Endothelial cell of umbilical vein (primary cell): Measurements from ENCODE around the gene RNU5B-1. TPM values are rescaled to one million over a fixed set of nuclear protein-coding genes. Genes with fewer than 3 reads are reported as not detected.

Experiments used
- BruUV-seq: library from RNA; stranded (reverse); fragments of 400-500 nt; replicated peaks from 2 replicates; lab custom pipeline; 2021; lab: Mats Ljungman, UMichigan
- CTCF ChIA-PET: fragments of 300-600, 350-600 bp; sonication (Branson Sonifier 250); formaldehyde crosslinking; loops from one replicate; lab custom pipeline; 2021; ENCODE audit warnings: antibody characterized with exemption, inconsistent platforms; lab: Charles Lee
- POLR2A ChIA-PET: fragments of 300-600, 350-600 bp; sonication (Branson Sonifier 250); formaldehyde crosslinking; loops from one replicate; lab custom pipeline; 2021; ENCODE audit warnings: antibody characterized with exemption, inconsistent platforms; lab: Charles Lee
- DNase-seq: peaks from one replicate; pipeline ENCODE4 v3.0.0-alpha.2; 2011; ENCODE audit warnings: low read depth, low spot score
- FAIRE-seq: peaks from 2 replicates; lab custom pipeline; 2011; peaks lifted over from hg19 to GRCh38; lab: Jason Lieb, UNC
- H2AFZ ChIP-seq: 2 replicates; pipeline ENCODE4 v1.6.0; 2012; ENCODE audit warnings: low read depth, low read length, control low read depth, inconsistent platforms
- H3K27ac ChIP-seq: 2 replicates; pipeline ENCODE4 v1.5.1; 2011; ENCODE audit warnings: low read depth, mild to moderate bottlenecking, control low read depth, low read length, moderate library complexity; ENCODE audit not compliant: insufficient read depth
- H3K27me3 ChIP-seq, 2 experiments: 2 replicates each; pipeline versions ENCODE4 v1.6.0 to v1.6.1; 2011; ENCODE audit warnings: low read length in 2 of 2, mixed read lengths in 1 of 2; ENCODE audit not compliant: control insufficient read depth in 2 of 2, insufficient read depth in 2 of 2
- H3K36me3 ChIP-seq, 2 experiments: 2 replicates in 1 of 2; 3 replicates in 1 of 2; pipeline ENCODE4 v1.5.1; 2011; ENCODE audit warnings: low read length in 2 of 2, mild to moderate bottlenecking in 1 of 2, moderate library complexity in 1 of 2; ENCODE audit not compliant: control insufficient read depth in 2 of 2, insufficient read depth in 2 of 2; ENCODE audit errors: extremely low read depth in 1 of 2
- H3K4me1 ChIP-seq: 3 replicates; pipeline ENCODE4 v1.5.1; 2011; ENCODE audit warnings: mild to moderate bottlenecking, low read length; ENCODE audit not compliant: control insufficient read depth, insufficient read depth; ENCODE audit errors: extremely low read depth
- H3K4me2 ChIP-seq: 2 replicates; pipeline ENCODE4 v1.6.1; 2011; ENCODE audit warnings: low read length, control low read depth, mixed read lengths; ENCODE audit not compliant: insufficient read depth
- H3K4me3 ChIP-seq, 3 experiments: fragments of 200-600 bp in 1 of 3; sonication (generic), shearing (Covaris generic) in 1 of 3; replicated peaks in 1 of 3; 2 replicates each; pipeline ENCODE4 v1.5.1; 2011 to 2016; ENCODE audit warnings: control low read depth in 3 of 3, low read length in 3 of 3, mild to moderate bottlenecking in 2 of 3, inconsistent platforms in 1 of 3, low read depth in 1 of 3, moderate library complexity in 1 of 3; ENCODE audit not compliant: insufficient read depth in 1 of 3
- H3K79me2 ChIP-seq: 2 replicates; pipeline ENCODE4 v1.6.0; 2012; ENCODE audit warnings: low read length, inconsistent platforms; ENCODE audit not compliant: control insufficient read depth, insufficient read depth
- H3K9ac ChIP-seq: replicated peaks from 2 replicates; pipeline ENCODE3; 2011; ENCODE audit warnings: low read length, control low read depth; ENCODE audit not compliant: insufficient read depth; ENCODE audit errors: extremely low read depth
- H3K9me1 ChIP-seq: replicated peaks from 3 replicates; pipeline ENCODE4 v1.6.0; 2011; ENCODE audit warnings: mild to moderate bottlenecking, low read length; ENCODE audit not compliant: control insufficient read depth, insufficient read depth; ENCODE audit errors: extremely low read depth
- H3K9me3 ChIP-seq: replicated peaks from 2 replicates; pipeline ENCODE4 v1.5.1; 2012; ENCODE audit warnings: low read length, inconsistent platforms; ENCODE audit not compliant: control insufficient read depth, insufficient read depth
- H4K20me1 ChIP-seq: replicated peaks from 2 replicates; pipeline ENCODE3; 2011; ENCODE audit warnings: mild to moderate bottlenecking, low read length; ENCODE audit not compliant: control insufficient read depth, insufficient read depth; ENCODE audit errors: extremely low read depth
- EZH2 ChIP-seq: IDR thresholded peaks from 2 replicates; pipeline ENCODE4 v1.6.1; 2012; ENCODE audit warnings: borderline replicate concordance, low read depth, mild to moderate bottlenecking, moderate library complexity, low read length, inconsistent platforms; ENCODE audit not compliant: severe bottlenecking
- FOS ChIP-seq: IDR thresholded peaks from 2 replicates; pipeline ENCODE4 v1.6.1; 2011; ENCODE audit warnings: mild to moderate bottlenecking, low read length, moderate library complexity, borderline replicate concordance; ENCODE audit not compliant: insufficient read depth
- GATA2 ChIP-seq: IDR thresholded peaks from 2 replicates; pipeline ENCODE4 v1.7.0; 2011; ENCODE audit warnings: low read depth, mild to moderate bottlenecking, moderate library complexity, mixed read lengths, low read length; ENCODE audit not compliant: insufficient read length, insufficient read depth
- JUN ChIP-seq: IDR thresholded peaks from 2 replicates; pipeline ENCODE4 v1.6.1; 2011; ENCODE audit warnings: borderline replicate concordance, low read depth; ENCODE audit not compliant: insufficient read length, insufficient read depth
- MYC ChIP-seq: IDR thresholded peaks from one replicate; pipeline ENCODE4 v1.6.1; 2011; ENCODE audit warnings: mild to moderate bottlenecking, low read depth, low read length
- POLR2A ChIP-seq: IDR thresholded peaks from 2 replicates; pipeline ENCODE4 v1.6.1; 2012; ENCODE audit warnings: low read depth, mild to moderate bottlenecking, control low read depth, low read length
- POLR2AphosphoS5 ChIP-seq: IDR thresholded peaks from 2 replicates; pipeline ENCODE4 v1.6.1; 2012; ENCODE audit warnings: low read depth, mild to moderate bottlenecking, control low read depth, low read length, moderate library complexity; ENCODE audit not compliant: insufficient read depth
- dilution Hi-C: fragments of 300-500 bp; cut with MboI; formaldehyde crosslinking; loops from one replicate; pipeline ENCODE4 v1.15.0; 2019; ENCODE audit warnings: low sequenced_read_pairs; ENCODE audit not compliant: extremely low pct_ligation_motif_present
- intact Hi-C: fragments of 100-400 bp; cut with micrococcal nuclease; formaldehyde crosslinking; loops from one replicate; pipeline ENCODE4 v1.10.0; 2022
- polyA plus RNA-seq, 4 experiments: library from polyadenylated mRNA; depleted of rRNA in 3 of 4; stranded (reverse) in 3 of 4; unstranded in 1 of 4; fragments of >200 nt; gene quantifications; 2 replicates each; pipeline versions ENCODE4 v1.2.1 to v1.2.3, GENCODE V29; 2011 to 2012; ENCODE audit warnings: missing spikeins in 1 of 4
- total RNA-seq: library from RNA; stranded (reverse); gene quantifications from 2 replicates; pipeline ENCODE4 v1.2.3, GENCODE V29; 2021
- TF ChIP-seq, protein P1 (sequence below): IDR thresholded peaks from 2 replicates; pipeline ENCODE4 v1.6.1; 2011; ENCODE audit not compliant: insufficient read depth, insufficient read length
- TF ChIP-seq, protein P2 (sequence below), 2 donors: IDR thresholded peaks; 1 replicate in 1 of 2; 2 replicates in 1 of 2; pipeline ENCODE4 v1.5.1; 2011; ENCODE audit warnings: low read length in 2 of 2, mild to moderate bottlenecking in 2 of 2, moderate library complexity in 2 of 2, control low read depth in 1 of 2, inconsistent platforms in 1 of 2, low read depth in 1 of 2; ENCODE audit not compliant: insufficient read depth in 1 of 2; ENCODE audit errors: extremely low read depth in 1 of 2

RNU5B-1 gene
- total and polyA plus RNA-seq, 2 donors (not counting 3 experiments of a cell fraction or from before 2014, with no cell fraction given), result not detected

DNA sequence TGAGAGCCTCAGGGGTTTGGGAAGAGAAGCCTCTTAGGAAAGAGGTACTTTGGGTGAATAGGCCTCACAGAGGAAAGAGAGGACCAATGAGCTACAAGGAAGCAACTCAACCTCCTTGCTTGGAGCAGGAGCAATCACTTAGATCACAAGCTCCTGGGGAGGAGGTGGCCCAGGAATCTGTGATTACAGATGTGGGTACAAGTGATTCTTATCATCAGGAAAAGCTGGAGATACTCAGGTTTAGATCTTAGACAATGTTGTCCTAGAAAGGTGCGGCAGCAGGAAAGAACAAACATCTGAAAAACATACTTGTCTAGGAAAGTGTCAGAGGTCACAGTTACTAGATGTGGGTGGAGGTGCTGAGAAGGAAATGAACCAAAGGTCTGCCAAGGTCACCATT is 26.0 kb upstream of the RNU5B-1 start:
- CTCF ChIA-PET, result interaction anchor here (1.3 to 1.8 kb wide), 2 partner anchors 19 to 31 kb away, joined by 3 to 5 read pairs; no protein-coding TSS in a partner anchor
- Histone ChIP-seq H3K9me1 (no peaks in the 10 kb centered on the region), H3K4me2 (no peak overlapping the region), H3K9ac (no peak overlapping the region), H3K27me3 (no peaks in the 10 kb centered on the region), H4K20me1 (no peaks in the 10 kb centered on the region), H3K79me2 (no peaks in the 10 kb centered on the region), H3K4me1 (no peaks in the 10 kb centered on the region), H3K36me3 (no peaks in the 10 kb centered on the region), H2AFZ (no peak overlapping the region), H3K4me3 (no peak overlapping the region), H3K27ac (no peak overlapping the region), H3K9me3 (no peaks in the 10 kb centered on the region)
- intact Hi-C loops, result no loop called here
- no peak for TF ChIP-seq EZH2
- TF ChIP-seq GATA2, result no peak
- DNase-seq (no peak), FAIRE-seq (no peak)
- POLR2A ChIA-PET, result interaction anchor here (0.9 kb wide), 1 partner anchor 26 kb away, joined by 3 read pairs; the partner anchor contains the start of gene RNU5B-1
- dilution Hi-C loops, result no loop called here
- no TSS peak for BruUV-seq

GRCh38 chr15:65285291-65286068 is 19.0 kb upstream of the RNU5B-1 start:
- BruUV-seq, result TSS peak; percentile 48
- no peaks in the 10 kb centered on the region for H3K9me1 ChIP-seq
- TF ChIP-seq POLR2A, result no peak
- TF ChIP-seq JUN, result no peak
- TF ChIP-seq POLR2AphosphoS5, result no peak
- TF ChIP-seq MYC, result no peak
- no peak for TF ChIP-seq EZH2
- no peak for TF ChIP-seq FOS
- no peak for TF ChIP-seq GATA2
- TF ChIP-seq, protein P1, sequence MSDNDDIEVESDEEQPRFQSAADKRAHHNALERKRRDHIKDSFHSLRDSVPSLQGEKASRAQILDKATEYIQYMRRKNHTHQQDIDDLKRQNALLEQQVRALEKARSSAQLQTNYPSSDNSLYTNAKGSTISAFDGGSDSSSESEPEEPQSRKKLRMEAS, result no peak
- TF ChIP-seq, protein P2, sequence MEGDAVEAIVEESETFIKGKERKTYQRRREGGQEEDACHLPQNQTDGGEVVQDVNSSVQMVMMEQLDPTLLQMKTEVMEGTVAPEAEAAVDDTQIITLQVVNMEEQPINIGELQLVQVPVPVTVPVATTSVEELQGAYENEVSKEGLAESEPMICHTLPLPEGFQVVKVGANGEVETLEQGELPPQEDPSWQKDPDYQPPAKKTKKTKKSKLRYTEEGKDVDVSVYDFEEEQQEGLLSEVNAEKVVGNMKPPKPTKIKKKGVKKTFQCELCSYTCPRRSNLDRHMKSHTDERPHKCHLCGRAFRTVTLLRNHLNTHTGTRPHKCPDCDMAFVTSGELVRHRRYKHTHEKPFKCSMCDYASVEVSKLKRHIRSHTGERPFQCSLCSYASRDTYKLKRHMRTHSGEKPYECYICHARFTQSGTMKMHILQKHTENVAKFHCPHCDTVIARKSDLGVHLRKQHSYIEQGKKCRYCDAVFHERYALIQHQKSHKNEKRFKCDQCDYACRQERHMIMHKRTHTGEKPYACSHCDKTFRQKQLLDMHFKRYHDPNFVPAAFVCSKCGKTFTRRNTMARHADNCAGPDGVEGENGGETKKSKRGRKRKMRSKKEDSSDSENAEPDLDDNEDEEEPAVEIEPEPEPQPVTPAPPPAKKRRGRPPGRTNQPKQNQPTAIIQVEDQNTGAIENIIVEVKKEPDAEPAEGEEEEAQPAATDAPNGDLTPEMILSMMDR (IDR thresholded peaks at IDR 0.05; ENCODE audit: extremely low read depth in 1 of 2, insufficient read depth in 1 of 2, low read depth in 1 of 2, low read length in 2 of 2), result no peak
- H3K36me3 ChIP-seq, result no peaks in the 10 kb centered on the region
- peaks cover 16% of the 10 kb centered on the region for H3K4me1 ChIP-seq
- H3K4me2 ChIP-seq, result peak overlapping the region; percentile 49
- peak overlapping the region; percentile 73 for H3K9ac ChIP-seq
- intact Hi-C loops (no loop called here), dilution Hi-C loops (no loop called here)
- H4K20me1 ChIP-seq, result no peaks in the 10 kb centered on the region
- H3K9me3 ChIP-seq, result no peaks in the 10 kb centered on the region
- ChIA-PET CTCF (interaction anchor here (0.7 to 3.2 kb wide), 6 partner anchors 11 to 100 kb away, joined by 3 to 23 read pairs (median 10); partner anchors contain the start of genes CLPX and RNU5B-1), POLR2A (interaction anchor here (0.6 to 2.3 kb wide), 4 partner anchors 19 to 100 kb away, joined by 3 to 19 read pairs (median 4); partner anchors contain the start of genes CLPX and RNU5B-1)
- peak overlapping the region; percentile 90 for H2AFZ ChIP-seq
- H3K27me3 ChIP-seq, result peaks cover 1 to 2% of the 10 kb centered on the region in 2 experiments
- DNase-seq (no peak), FAIRE-seq (peak; percentile 72)
- H3K79me2 ChIP-seq, result no peaks in the 10 kb centered on the region
- peak overlapping the region in 2 of 3 experiments; percentile 65 to 67 for H3K4me3 ChIP-seq
- no peak overlapping the region for H3K27ac ChIP-seq
